Measurements from ENCODE around the gene TPM4. TPM values are rescaled to one million over a fixed set of nuclear protein-coding genes. Genes with fewer than 3 reads are reported as not detected.

Gene TPM4
- total RNA-seq, 1 donor from 2014 or later, result 275 TPM

DNA sequence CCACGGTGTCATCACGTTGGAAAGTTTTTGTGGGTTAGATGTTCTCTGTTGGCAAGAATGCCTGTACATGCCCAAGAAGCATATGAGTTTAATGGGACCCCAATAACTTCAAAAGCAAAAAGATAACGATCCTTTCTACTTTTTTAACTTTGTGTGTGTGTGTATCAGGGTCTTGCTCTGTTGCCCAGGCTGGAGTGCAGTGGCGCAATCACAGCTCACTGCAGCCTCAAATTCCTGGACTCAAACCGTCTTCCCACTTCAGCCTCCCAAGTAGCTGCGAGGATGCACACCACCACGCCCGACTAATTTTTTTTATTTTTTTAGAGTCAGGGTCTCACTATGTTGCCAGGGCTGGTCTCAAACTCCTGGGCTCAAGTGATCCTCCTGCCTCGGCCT is 34.3 kb upstream of the TPM4 start:
- no peaks in the 10 kb centered on the region for H3K4me1 Mint-ChIP-seq (ENCODE audit: low read depth)
- no peak overlapping the region for H3K4me3 Mint-ChIP-seq (ENCODE audit: low read depth)
- H3K9me3 Mint-ChIP-seq (ENCODE audit: low read depth), result no peaks in the 10 kb centered on the region
- peaks cover 28% of the 10 kb centered on the region for H3K27me3 Mint-ChIP-seq
- DNase-seq (ENCODE audit: low spot score, unreplicated experiment), result no peak
- H3K27ac Mint-ChIP-seq, result no peak overlapping the region
- no peaks in the 10 kb centered on the region for H3K36me3 Mint-ChIP-seq (ENCODE audit: insufficient read depth)
- TF ChIP-seq, protein P1, sequence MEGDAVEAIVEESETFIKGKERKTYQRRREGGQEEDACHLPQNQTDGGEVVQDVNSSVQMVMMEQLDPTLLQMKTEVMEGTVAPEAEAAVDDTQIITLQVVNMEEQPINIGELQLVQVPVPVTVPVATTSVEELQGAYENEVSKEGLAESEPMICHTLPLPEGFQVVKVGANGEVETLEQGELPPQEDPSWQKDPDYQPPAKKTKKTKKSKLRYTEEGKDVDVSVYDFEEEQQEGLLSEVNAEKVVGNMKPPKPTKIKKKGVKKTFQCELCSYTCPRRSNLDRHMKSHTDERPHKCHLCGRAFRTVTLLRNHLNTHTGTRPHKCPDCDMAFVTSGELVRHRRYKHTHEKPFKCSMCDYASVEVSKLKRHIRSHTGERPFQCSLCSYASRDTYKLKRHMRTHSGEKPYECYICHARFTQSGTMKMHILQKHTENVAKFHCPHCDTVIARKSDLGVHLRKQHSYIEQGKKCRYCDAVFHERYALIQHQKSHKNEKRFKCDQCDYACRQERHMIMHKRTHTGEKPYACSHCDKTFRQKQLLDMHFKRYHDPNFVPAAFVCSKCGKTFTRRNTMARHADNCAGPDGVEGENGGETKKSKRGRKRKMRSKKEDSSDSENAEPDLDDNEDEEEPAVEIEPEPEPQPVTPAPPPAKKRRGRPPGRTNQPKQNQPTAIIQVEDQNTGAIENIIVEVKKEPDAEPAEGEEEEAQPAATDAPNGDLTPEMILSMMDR (IDR thresholded peaks at IDR 0.05; ENCODE audit: unreplicated experiment), result no peak

DNA sequence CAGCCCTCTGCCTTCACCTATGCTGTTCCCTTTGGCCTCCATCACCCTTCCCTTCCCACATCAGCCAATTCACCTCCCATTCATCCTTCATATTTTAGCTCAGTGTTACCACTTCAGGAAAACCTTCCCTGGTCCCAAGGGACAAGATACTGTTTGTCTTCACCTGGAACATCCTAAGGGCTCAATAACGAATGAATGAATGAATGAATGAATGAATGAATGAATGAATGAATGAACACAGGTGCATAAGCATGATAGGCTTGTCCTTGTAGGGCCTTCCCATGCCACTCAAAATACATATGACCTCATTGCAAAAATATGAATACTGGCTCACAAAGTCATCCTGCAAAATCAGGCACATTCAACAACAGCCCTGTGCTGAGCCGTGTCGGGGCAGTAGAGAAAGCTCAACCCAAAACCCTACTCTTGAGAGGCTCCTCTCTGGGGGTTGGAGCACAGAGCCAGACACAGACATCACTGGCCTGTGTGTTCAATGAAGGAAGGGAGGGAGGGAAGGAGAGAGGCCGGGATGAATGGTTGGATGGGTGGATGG is 33.7 kb upstream of the TPM4 start:
- peaks cover 28% of the 10 kb centered on the region for H3K27me3 Mint-ChIP-seq
- TF ChIP-seq, protein P1 (IDR thresholded peaks at IDR 0.05; ENCODE audit: unreplicated experiment), result no peak
- DNase-seq (ENCODE audit: low spot score, unreplicated experiment), result no peak
- no peak overlapping the region for H3K27ac Mint-ChIP-seq
- no peaks in the 10 kb centered on the region for H3K36me3 Mint-ChIP-seq (ENCODE audit: insufficient read depth)
- no peak overlapping the region for H3K4me3 Mint-ChIP-seq (ENCODE audit: low read depth)
- H3K9me3 Mint-ChIP-seq (ENCODE audit: low read depth), result no peaks in the 10 kb centered on the region
- H3K4me1 Mint-ChIP-seq (ENCODE audit: low read depth), result no peaks in the 10 kb centered on the region

DNA sequence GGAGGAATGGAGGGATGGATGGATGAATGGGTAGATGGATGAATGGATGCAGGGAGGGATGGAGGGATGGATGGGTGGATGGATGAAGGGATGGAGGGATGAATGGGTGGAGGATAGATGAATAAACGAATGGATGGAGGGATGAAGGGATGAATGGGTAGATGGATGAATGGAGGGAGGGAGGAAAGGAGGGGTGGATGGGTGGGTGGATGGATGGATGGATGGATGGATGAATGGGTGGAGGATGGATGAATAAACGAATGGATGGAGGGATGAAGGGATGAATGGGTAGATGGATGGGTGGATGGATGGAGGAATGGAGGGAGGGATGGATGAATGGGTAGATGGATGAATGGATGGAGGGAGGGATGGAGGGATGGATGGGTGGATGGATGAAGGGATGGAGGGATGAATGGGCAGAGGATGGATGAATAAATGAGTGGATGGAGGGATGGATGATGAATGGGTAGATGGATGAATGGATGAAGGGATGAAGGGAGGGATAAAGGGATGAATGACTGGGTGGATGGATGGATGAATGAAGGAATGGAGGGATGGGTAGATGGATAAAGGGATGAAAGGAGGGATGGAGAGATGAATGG is 33.0 kb upstream of the TPM4 start:
- Mint-ChIP-seq H3K4me1 (ENCODE audit: low read depth) (no peaks in the 10 kb centered on the region), H3K36me3 (ENCODE audit: insufficient read depth) (no peaks in the 10 kb centered on the region), H3K27me3 (peaks cover 28% of the 10 kb centered on the region), H3K27ac (no peak overlapping the region), H3K4me3 (ENCODE audit: low read depth) (no peak overlapping the region), H3K9me3 (ENCODE audit: low read depth) (no peaks in the 10 kb centered on the region)
- no peak for DNase-seq (ENCODE audit: low spot score, unreplicated experiment)
- TF ChIP-seq, protein P1 (IDR thresholded peaks at IDR 0.05; ENCODE audit: unreplicated experiment), result no peak

DNA sequence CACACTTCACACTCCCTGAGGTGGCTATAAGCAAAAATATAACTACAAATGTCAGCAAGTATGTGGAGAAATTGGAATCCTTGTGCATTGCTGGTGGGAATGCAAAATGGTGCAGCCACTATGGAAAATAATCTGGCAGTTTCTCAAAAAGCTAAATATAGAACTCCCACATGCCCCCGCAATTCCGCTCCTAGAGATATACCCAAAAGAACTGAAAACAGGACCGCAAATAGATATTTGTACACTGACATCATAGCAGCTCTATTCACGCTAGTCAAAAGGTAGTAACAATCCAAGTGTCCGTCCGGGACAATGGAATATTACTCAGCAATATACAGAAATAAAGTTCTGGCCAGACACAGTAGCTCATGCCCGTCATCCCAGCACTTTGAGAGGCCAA is 31.5 kb upstream of the TPM4 start:
- TF ChIP-seq, protein P1 (IDR thresholded peaks at IDR 0.05; ENCODE audit: unreplicated experiment), result no peak
- no peak overlapping the region for H3K4me3 Mint-ChIP-seq (ENCODE audit: low read depth)
- no peak for DNase-seq (ENCODE audit: low spot score, unreplicated experiment)
- no peaks in the 10 kb centered on the region for H3K36me3 Mint-ChIP-seq (ENCODE audit: insufficient read depth)
- no peaks in the 10 kb centered on the region for H3K4me1 Mint-ChIP-seq (ENCODE audit: low read depth)
- H3K27ac Mint-ChIP-seq, result no peak overlapping the region
- no peaks in the 10 kb centered on the region for H3K9me3 Mint-ChIP-seq (ENCODE audit: low read depth)
- peaks cover 29% of the 10 kb centered on the region for H3K27me3 Mint-ChIP-seq

DNA sequence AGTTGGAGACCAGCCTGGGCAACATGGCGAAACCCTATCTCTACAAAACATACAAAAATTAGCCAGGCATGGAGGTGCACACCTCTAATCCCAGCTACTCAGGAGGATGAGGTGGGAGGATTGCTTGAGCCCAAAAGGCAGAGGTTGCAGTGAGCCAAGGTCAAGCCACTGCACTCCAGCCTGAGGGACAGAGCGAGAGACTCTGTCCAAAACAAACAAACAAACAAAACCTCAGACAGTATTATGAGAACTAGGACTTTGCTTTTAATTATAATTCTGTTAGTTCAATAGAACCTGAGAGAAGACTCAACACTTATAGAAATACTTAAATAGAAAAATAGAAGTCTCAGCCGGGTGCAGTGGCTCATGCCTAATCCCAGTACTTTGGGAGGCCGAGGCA is 31.1 kb upstream of the TPM4 start:
- Mint-ChIP-seq H3K27ac (no peak overlapping the region), H3K4me3 (ENCODE audit: low read depth) (no peak overlapping the region), H3K9me3 (ENCODE audit: low read depth) (no peaks in the 10 kb centered on the region), H3K36me3 (ENCODE audit: insufficient read depth) (no peaks in the 10 kb centered on the region), H3K4me1 (ENCODE audit: low read depth) (no peaks in the 10 kb centered on the region), H3K27me3 (peaks cover 32% of the 10 kb centered on the region)
- TF ChIP-seq, protein P1 (IDR thresholded peaks at IDR 0.05; ENCODE audit: unreplicated experiment), result no peak
- no peak for DNase-seq (ENCODE audit: low spot score, unreplicated experiment)
